Thyroid gland (tissue), 4 donors: Measurements from ENCODE around the gene B3GAT1.
"Not testable (repeated sequence)": the region's sequence is repeated elsewhere in the genome, so short reads cannot be mapped to it uniquely, and the experiment has no call there.

Experiments used
- POLR2A ChIP-seq, 2 donors: fragments of 450-650 bp; IDR thresholded peaks; one replicate each; pipeline ENCODE4 v1.6.1; 2017; ENCODE audit warnings: antibody characterized with exemption in 2 of 2, mild to moderate bottlenecking in 2 of 2, moderate library complexity in 1 of 2
- TF ChIP-seq, protein P1 (sequence below), 6 experiments: fragments of 200-600 bp in 3 of 6; fragments of 450-650 bp in 3 of 6; sonication (generic) in 3 of 6; IDR thresholded peaks; one replicate each; pipeline ENCODE4 v1.5.1; 2016 to 2019; ENCODE audit warnings: antibody characterized with exemption in 6 of 6, mild to moderate bottlenecking in 2 of 6, inconsistent platforms in 1 of 6, moderate library complexity in 1 of 6

DNA sequence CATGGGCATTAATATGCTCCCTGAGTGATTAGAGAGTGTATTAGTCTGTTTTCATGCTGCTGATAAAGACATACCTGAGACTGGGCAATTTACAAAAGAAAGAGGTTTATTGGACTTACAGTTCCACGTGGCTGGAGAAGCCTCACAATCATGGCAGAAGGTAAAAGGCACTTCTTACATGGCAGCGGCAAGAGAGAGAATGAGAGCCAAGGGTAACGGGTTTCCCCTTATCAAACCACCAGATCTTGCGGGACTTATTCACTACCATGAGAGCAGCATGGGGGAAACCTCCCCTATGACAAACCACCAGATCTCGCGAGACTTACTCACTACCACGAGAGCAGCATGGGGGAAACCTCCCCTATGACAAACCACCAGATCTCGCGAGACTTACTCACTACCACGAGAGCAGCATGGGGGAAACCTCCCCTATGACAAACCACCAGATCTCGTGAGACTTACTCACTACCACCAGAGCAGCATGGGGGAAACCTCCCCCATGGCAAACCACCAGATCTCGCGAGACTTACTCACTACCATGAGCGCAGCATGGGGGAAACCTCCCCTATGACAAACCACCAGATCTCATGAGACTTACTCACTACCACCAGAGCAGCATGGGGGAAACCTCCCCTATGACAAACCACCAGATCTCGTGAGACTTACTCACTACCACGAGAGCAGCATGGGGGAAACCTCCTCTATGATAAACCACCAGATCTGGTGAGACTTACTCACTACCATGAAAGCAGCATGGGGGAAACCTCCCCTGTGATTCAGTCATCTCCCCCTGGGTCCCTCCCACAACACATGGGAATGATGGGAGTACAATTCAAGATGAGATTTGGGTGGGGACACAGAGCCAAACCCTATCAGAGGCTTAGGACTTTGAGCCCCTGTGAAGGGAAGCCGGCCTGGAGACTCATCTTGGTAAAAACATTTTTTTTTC lies 32.4 kb upstream of the B3GAT1 start:
- TF ChIP-seq, protein P1, sequence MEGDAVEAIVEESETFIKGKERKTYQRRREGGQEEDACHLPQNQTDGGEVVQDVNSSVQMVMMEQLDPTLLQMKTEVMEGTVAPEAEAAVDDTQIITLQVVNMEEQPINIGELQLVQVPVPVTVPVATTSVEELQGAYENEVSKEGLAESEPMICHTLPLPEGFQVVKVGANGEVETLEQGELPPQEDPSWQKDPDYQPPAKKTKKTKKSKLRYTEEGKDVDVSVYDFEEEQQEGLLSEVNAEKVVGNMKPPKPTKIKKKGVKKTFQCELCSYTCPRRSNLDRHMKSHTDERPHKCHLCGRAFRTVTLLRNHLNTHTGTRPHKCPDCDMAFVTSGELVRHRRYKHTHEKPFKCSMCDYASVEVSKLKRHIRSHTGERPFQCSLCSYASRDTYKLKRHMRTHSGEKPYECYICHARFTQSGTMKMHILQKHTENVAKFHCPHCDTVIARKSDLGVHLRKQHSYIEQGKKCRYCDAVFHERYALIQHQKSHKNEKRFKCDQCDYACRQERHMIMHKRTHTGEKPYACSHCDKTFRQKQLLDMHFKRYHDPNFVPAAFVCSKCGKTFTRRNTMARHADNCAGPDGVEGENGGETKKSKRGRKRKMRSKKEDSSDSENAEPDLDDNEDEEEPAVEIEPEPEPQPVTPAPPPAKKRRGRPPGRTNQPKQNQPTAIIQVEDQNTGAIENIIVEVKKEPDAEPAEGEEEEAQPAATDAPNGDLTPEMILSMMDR (IDR thresholded peaks at IDR 0.05): not testable (repeated sequence)
- not testable (repeated sequence) for TF ChIP-seq POLR2A (IDR thresholded peaks at IDR 0.05)
